Measurements from ENCODE around the gene ASTL.
A peak's percentile ranks its signal among the peaks of the same experiment; 100 is the strongest.

Gene ASTL

DNA sequence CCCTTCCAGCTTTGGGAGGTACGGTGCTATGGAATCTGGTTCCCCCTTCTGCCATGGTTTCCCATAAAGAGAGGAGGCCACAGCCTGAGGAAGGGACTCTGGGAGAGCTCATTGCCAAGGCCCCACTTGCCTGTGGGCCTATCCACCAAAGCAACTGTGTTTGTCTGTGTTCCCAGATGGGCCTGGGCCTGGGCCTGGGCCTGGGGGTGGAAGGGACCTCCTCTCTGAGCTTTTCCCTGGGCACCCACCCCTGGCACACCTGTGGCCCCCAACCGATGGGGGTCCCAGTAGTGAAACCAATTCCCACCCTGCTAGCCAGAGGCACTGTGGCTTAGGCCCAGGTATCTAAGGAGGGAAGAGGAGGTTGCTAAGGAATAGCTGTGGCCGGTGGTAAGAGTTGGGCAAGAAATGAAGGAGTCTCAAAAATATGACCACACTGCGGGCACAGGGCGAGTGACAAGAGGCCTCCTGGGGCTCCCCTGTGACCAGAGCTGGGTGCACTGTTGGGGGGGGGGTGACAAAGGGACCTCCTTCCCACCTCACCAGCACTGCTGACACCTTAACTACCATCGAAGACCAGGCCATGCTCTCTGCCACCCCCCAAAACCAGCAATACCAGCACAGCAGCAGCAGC, 11.8 kb upstream of the ASTL start:
- peaks cover 32% of the 10 kb centered on the region for H3K4me1 ChIP-seq (ENCODE audit: control insufficient read depth, low read depth, low read length)
- H3K27ac ChIP-seq (ENCODE audit: low read length): no peak overlapping the region
- no peak overlapping the region for H3K4me3 ChIP-seq (ENCODE audit: low read length)
- peaks cover 17% of the 10 kb centered on the region for H3K27me3 ChIP-seq (ENCODE audit: control insufficient read depth, insufficient read depth, low read length)
- no peaks in the 10 kb centered on the region for H3K9me3 ChIP-seq (ENCODE audit: control insufficient read depth, low read depth, low read length)
- no peaks in the 10 kb centered on the region for H3K36me3 ChIP-seq (ENCODE audit: control insufficient read depth, low read depth, low read length)
- H3K9ac ChIP-seq (ENCODE audit: low read length): no peak overlapping the region

GRCh38 chr2:96148410-96149217, 10.3 kb upstream of the ASTL start:
- no peaks in the 10 kb centered on the region for H3K36me3 ChIP-seq (ENCODE audit: control insufficient read depth, low read depth, low read length)
- no peak overlapping the region for H3K9ac ChIP-seq (ENCODE audit: low read length)
- no peak overlapping the region for H3K4me3 ChIP-seq (ENCODE audit: low read length)
- H3K9me3 ChIP-seq (ENCODE audit: control insufficient read depth, low read depth, low read length): no peaks in the 10 kb centered on the region
- H3K27ac ChIP-seq (ENCODE audit: low read length): no peak overlapping the region
- H3K27me3 ChIP-seq (ENCODE audit: control insufficient read depth, insufficient read depth, low read length): peaks cover 29% of the 10 kb centered on the region
- H3K4me1 ChIP-seq (ENCODE audit: control insufficient read depth, low read depth, low read length): peaks cover 32% of the 10 kb centered on the region

- no peak overlapping the region for H3K9ac ChIP-seq (ENCODE audit: low read length)
- H3K27ac ChIP-seq (ENCODE audit: low read length): no peak overlapping the region
- no peak overlapping the region for H3K4me3 ChIP-seq (ENCODE audit: low read length)
Observed at GRCh38 chr2:96147593-96148201, 9.4 kb upstream of the ASTL start.

GRCh38 chr2:96146881-96147592, 8.7 kb upstream of the ASTL start:
- no peak overlapping the region for H3K27ac ChIP-seq (ENCODE audit: low read length)
- no peak overlapping the region for H3K4me3 ChIP-seq (ENCODE audit: low read length)
- no peaks in the 10 kb centered on the region for H3K9me3 ChIP-seq (ENCODE audit: control insufficient read depth, low read depth, low read length)
- no peaks in the 10 kb centered on the region for H3K36me3 ChIP-seq (ENCODE audit: control insufficient read depth, low read depth, low read length)
- peaks cover 20% of the 10 kb centered on the region for H3K4me1 ChIP-seq (ENCODE audit: control insufficient read depth, low read depth, low read length)
- no peak overlapping the region for H3K9ac ChIP-seq (ENCODE audit: low read length)
- H3K27me3 ChIP-seq (ENCODE audit: control insufficient read depth, insufficient read depth, low read length): peaks cover 29% of the 10 kb centered on the region

More at GRCh38 chr2:96147593-96148201, 9.4 kb upstream of the ASTL start:
- peaks cover 29% of the 10 kb centered on the region for H3K27me3 ChIP-seq (ENCODE audit: control insufficient read depth, insufficient read depth, low read length)
- no peaks in the 10 kb centered on the region for H3K9me3 ChIP-seq (ENCODE audit: control insufficient read depth, low read depth, low read length)
- H3K4me1 ChIP-seq (ENCODE audit: control insufficient read depth, low read depth, low read length): peaks cover 27% of the 10 kb centered on the region
- no peaks in the 10 kb centered on the region for H3K36me3 ChIP-seq (ENCODE audit: control insufficient read depth, low read depth, low read length)

DNA sequence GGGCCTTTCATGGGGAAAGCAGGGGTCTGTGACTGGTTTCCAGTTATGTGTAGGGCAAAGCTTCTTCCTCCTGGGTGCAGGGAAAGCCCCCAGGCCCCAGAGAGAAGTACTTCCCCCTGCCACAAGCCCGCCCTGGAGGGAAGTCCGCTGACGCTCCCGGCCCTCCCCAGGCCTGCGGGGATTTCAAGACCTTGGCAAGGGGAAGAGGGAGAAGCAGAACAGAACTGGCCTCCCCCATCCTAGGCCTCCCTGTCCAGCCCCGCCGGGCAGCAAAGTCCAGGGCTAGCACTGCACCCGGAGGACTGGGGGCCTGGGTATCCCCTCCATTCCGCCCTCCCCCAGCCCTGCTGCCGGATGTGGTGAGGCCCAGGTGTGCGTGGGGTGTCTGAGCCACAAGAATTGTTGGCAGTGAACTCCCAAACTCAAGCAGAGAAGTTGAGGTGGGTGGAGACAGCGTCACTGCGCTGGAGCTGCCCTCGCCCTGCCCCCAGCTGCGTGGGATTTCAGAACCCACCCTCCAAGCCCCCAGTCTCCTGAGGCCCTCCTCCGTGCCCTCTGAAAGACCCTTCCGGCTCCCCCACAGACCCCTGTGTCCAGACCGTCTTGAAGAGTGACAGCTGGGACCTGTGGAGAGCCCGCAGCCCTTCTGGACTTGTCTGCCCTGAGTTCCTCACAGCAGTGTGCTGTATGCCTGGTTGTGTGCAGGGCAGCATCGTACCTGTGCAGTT, 8.0 kb upstream of the ASTL start:
- Histone ChIP-seq H3K27me3 (ENCODE audit: control insufficient read depth, insufficient read depth, low read length) (peaks cover 29% of the 10 kb centered on the region), H3K27ac (ENCODE audit: low read length) (no peak overlapping the region), H3K36me3 (ENCODE audit: control insufficient read depth, low read depth, low read length) (no peaks in the 10 kb centered on the region), H3K4me1 (ENCODE audit: control insufficient read depth, low read depth, low read length) (peaks cover 16% of the 10 kb centered on the region), H3K4me3 (ENCODE audit: low read length) (no peak overlapping the region), H3K9me3 (ENCODE audit: control insufficient read depth, low read depth, low read length) (no peaks in the 10 kb centered on the region), H3K9ac (ENCODE audit: low read length) (no peak overlapping the region)

DNA sequence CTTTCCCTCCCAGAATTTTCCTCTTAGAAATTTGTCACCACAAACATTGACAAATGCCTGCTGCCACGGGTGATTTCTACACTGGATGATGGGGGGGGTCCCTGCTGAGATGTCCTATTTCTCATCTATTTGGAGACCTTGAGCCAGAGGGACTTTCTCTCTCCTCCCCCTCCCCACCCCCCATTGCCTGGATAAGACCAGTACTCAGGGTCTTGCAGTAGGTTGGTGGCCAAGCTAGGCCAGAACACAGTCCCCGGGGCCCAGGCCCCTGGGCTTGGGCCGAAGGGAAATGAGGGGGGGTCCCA, 7.5 kb upstream of the ASTL start:
- Histone ChIP-seq H3K36me3 (ENCODE audit: control insufficient read depth, low read depth, low read length) (no peaks in the 10 kb centered on the region), H3K4me1 (ENCODE audit: control insufficient read depth, low read depth, low read length) (peaks cover 16% of the 10 kb centered on the region), H3K4me3 (ENCODE audit: low read length) (peak overlapping the region; percentile 60), H3K9me3 (ENCODE audit: control insufficient read depth, low read depth, low read length) (no peaks in the 10 kb centered on the region), H3K27me3 (ENCODE audit: control insufficient read depth, insufficient read depth, low read length) (peaks cover 29% of the 10 kb centered on the region), H3K27ac (ENCODE audit: low read length) (no peak overlapping the region), H3K9ac (ENCODE audit: low read length) (no peak overlapping the region)

GRCh38 chr2:96145036-96145847, 6.9 kb upstream of the ASTL start, which contains the start of gene DUSP2:
TSS of gene DUSP2 (minus strand) at chr2:96145440. CDS start at chr2:96145354, 86 bp downstream.
- peaks cover 29% of the 10 kb centered on the region for H3K27me3 ChIP-seq (ENCODE audit: control insufficient read depth, insufficient read depth, low read length)
- H3K9me3 ChIP-seq (ENCODE audit: control insufficient read depth, low read depth, low read length): no peaks in the 10 kb centered on the region
- H3K9ac ChIP-seq (ENCODE audit: low read length): no peak within 1 kb of the TSS
- H3K4me3 ChIP-seq (ENCODE audit: low read length): peak within 1 kb of the TSS; percentile 60
- H3K27ac ChIP-seq (ENCODE audit: low read length): no peak within 1 kb of the TSS
- peaks cover 16% of the 10 kb centered on the region for H3K4me1 ChIP-seq (ENCODE audit: control insufficient read depth, low read depth, low read length)
- H3K36me3 ChIP-seq (ENCODE audit: control insufficient read depth, low read depth, low read length): no peaks in the 10 kb centered on the region

DNA sequence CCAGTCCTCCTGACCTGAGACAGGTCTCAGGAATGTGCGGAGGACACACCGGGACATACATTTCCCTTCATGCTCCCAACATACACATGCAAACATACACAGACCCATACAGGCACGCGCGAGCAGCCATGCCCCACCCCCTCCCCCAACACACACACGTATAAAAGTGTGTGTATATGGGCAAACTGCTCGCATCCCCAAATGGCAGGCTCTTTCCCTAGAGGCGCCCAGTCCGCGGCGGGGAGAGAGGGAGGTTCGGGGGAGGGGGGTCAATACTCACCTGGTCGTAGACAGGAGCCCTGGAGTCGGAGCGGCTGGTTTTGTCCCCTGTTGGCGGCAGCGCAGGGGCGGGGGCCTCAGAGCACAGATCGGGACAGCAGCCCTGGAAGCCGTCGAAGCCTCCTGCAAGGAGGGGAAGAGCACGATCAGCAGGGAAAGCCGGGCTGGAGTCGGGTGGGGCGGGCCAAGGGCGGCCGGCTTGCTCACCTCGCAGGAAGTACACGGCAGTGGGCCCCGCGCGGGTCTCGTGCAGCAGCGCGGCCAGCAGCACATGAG, 6.3 kb upstream of the ASTL start:
- Histone ChIP-seq H3K4me1 (ENCODE audit: control insufficient read depth, low read depth, low read length) (peaks cover 16% of the 10 kb centered on the region), H3K27ac (ENCODE audit: low read length) (no peak overlapping the region), H3K27me3 (ENCODE audit: control insufficient read depth, insufficient read depth, low read length) (peaks cover 29% of the 10 kb centered on the region), H3K9ac (ENCODE audit: low read length) (no peak overlapping the region), H3K9me3 (ENCODE audit: control insufficient read depth, low read depth, low read length) (no peaks in the 10 kb centered on the region), H3K4me3 (ENCODE audit: low read length) (peak overlapping the region; percentile 60), H3K36me3 (ENCODE audit: control insufficient read depth, low read depth, low read length) (no peaks in the 10 kb centered on the region)

DNA sequence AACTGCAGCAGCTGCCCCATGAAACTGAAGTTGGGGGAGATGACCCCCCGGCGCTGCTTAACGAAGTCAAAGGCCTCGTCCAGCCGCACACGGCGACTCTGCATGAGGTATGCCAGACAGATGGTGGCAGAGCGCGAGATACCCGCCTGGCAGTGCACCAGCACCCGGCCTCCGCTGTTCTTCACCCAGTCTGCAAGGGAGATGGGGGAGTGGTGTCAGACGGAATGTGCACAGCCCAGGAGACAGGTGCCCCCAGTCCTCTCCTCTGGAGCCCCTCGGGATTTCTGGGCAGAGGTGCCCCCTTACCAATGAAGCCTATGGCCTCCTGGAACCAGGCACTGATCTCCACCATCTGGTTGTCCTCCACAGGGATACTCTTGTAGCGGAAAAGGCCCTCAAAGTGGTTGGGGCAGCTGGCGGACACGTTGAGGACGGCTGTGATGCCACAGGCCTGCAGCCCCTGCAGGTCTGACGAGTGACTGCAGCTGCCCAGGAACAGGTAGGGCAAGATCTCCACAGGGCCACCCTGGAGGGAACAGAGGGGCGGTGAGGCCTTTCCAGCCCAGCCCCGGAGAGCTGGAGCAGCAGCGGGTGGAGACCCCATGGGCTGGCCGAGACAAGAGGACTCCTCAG, 5.7 kb upstream of the ASTL start:
- Histone ChIP-seq H3K4me3 (ENCODE audit: low read length) (peak overlapping the region; percentile 60), H3K36me3 (ENCODE audit: control insufficient read depth, low read depth, low read length) (no peaks in the 10 kb centered on the region), H3K27me3 (ENCODE audit: control insufficient read depth, insufficient read depth, low read length) (peaks cover 29% of the 10 kb centered on the region), H3K4me1 (ENCODE audit: control insufficient read depth, low read depth, low read length) (peaks cover 12% of the 10 kb centered on the region), H3K9me3 (ENCODE audit: control insufficient read depth, low read depth, low read length) (no peaks in the 10 kb centered on the region), H3K27ac (ENCODE audit: low read length) (no peak overlapping the region), H3K9ac (ENCODE audit: low read length) (no peak overlapping the region)

GRCh38 chr2:96143231-96143847, 5.0 kb upstream of the ASTL start:
- H3K27me3 ChIP-seq (ENCODE audit: control insufficient read depth, insufficient read depth, low read length): peaks cover 29% of the 10 kb centered on the region
- no peaks in the 10 kb centered on the region for H3K9me3 ChIP-seq (ENCODE audit: control insufficient read depth, low read depth, low read length)
- H3K36me3 ChIP-seq (ENCODE audit: control insufficient read depth, low read depth, low read length): no peaks in the 10 kb centered on the region
- H3K27ac ChIP-seq (ENCODE audit: low read length): no peak overlapping the region
- H3K4me1 ChIP-seq (ENCODE audit: control insufficient read depth, low read depth, low read length): peaks cover 8% of the 10 kb centered on the region
- no peak overlapping the region for H3K4me3 ChIP-seq (ENCODE audit: low read length)
- H3K9ac ChIP-seq (ENCODE audit: low read length): no peak overlapping the region

All from iPS-18a (cell line).